CD4-positive, alpha-beta T cell treated with Interleukin-6 at 100 ng/mL for 8 hours (primary cell): ENCODE results near the gene KLHL12.
A peak's percentile ranks its signal among the peaks of the same experiment; 100 is the strongest.
"Not testable (repeated sequence)": the region's sequence is repeated elsewhere in the genome, so short reads cannot be mapped to it uniquely, and the experiment has no call there.

Source experiments
- DNase-seq: peaks from one replicate; pipeline ENCODE4 v3.0.0-alpha.2; 2020; ENCODE audit warnings: mixed read lengths, low spot score

Gene KLHL12

DNA sequence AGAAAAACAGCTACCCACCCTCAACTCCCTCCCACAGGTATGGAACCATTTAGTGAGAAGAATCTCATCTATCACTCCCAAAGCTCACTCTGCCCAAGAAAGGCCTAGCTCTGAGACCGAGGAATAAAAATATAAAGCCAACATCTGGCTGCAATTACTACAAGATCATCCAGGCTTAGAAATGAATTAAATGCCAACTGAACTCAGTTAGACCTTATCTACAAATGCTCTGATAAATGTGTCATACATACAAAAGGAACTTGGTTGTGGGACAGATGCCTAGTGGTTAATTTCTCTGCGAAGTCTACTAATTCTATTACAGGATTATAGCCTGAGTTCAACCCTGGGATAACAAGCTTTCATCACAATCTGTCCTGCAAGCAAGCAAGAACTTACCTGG lies 24.4 kb upstream of the KLHL12 start:
- DNase-seq: no peak

DNA sequence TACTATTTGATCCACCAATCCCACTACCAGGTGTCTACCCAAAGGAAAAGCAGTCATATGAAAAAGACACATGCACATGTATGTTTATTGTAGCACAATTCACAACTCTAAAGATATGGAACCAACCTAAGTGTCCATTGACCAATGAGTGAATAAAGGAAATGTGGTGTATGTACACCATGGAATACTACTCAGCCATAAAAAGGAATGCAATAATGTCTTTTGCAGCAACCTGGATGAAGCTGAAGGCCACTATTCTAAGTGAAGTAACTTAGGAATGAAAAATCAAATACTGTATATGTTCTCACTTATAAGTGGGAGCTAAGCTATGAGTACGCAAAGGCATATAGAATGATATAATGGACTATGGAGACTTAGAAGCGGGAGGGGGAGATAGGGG lies 18.4 kb upstream of the KLHL12 start:
- no peak for DNase-seq

DNA sequence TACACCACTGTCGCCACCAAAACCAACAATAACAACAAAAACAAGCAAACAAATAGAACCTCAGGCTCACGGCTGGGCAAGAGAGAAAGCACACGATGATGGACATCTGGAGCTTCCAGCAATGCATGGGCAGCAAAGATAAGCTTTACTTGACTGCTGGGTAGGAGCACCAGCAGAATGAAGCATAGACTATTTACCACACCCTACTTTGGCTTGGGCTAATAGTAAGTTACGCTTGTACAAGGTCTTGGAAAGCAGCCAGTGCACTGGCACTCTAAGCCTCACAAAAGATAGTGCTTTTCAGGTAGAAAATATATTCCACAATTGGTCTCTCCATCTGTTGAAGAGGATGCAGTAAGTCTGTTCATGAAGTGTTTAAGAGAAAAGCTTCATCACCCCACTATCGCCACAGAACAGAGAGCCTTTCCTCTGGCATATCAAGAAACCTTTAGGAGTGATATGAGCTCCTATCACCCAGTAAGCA lies 17.4 kb upstream of the KLHL12 start:
- no peak for DNase-seq

DNA sequence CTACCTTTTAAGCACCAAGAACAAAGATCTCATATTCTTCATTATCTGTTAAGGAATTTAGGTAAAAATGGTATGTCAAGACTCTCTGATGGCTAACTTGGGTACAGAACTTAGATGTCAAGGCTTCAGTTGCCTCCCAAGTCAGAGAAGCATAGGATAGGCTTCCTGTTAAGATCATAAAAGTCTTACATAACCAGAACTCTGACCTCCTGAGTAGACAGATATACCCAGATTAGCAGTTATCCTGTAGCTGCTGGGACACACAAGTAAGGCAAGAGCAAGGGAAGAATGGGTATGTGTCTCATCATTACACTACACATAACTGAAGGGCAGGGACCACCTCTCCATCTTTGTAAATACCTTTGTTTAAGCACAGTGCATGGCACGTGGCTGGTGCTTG lies 15.4 kb upstream of the KLHL12 start:
- DNase-seq: no peak

- DNase-seq: no peak
Observed at GRCh38 chr1:202941372-202941771, 14.3 kb upstream of the KLHL12 start.

DNA sequence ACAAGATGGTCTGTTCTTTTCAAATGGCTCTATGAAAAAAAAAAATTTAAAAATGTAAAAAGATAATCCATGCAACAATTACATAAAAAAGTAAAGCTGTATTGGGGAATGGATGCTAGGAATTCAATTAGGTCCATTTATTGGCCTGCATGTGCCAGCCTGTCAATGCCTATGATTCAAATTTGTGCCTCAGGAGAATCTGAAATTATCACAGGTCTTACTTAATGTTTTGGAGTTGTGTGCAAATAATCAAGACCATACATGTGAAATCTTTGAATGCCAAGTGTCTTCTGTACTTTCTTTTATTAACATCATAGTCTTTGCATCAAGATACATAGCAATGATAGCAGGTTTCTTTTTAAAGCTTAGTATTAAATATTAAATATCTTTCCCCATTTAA lies 13.5 kb upstream of the KLHL12 start:
- no peak for DNase-seq

GRCh38 chr1:202938287-202938925 lies 11.4 kb upstream of the KLHL12 start:
- DNase-seq: no peak

- not testable (repeated sequence) for DNase-seq
Observed at GRCh38 chr1:202936409-202936808, 9.4 kb upstream of the KLHL12 start.

GRCh38 chr1:202935844-202936243 lies 8.8 kb upstream of the KLHL12 start:
- no peak for DNase-seq

DNA sequence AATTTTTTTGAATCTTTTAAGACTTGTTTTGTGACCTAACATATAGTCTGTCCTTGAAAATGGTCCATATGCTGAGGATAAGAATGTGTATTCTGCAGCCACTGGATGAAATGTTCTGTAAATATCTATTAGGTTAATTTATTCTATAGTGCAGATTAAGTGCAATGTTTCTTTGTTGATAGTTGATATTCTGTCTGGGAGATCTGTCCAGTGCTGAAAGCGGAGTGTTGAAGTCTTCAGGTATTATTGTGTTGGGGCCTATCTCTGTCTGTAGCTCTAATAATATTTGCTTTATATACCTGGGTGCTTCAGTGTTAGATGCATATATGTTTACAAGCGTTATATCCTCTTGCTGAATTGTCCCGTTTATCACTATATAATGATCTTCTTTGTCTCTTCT lies 7.7 kb upstream of the KLHL12 start:
- no peak for DNase-seq

- DNase-seq: no peak
Observed at GRCh38 chr1:202932476-202932875, 5.4 kb upstream of the KLHL12 start.

- DNase-seq: no peak
Observed at GRCh38 chr1:202923533-202923932, 3.5 kb downstream of the KLHL12 start.

DNA sequence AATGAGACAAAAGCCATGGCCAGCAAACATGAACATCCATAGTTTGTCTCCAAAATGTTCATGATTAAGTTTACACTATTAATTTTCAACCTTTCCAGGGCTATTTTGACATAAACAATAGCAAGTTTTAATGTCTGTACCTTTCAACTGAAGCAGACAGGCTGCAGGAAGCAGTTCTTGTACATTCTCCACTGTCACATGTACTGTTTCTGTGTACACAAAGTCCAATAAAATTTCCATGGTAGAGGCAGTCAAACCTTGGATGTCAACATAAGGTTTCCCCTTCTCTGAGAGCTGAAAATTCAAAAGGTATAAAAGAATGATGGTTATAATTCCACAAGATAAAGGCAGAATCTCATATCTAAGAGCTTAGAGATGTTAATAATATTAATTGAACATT lies 7.4 kb downstream of the KLHL12 start:
- DNase-seq: no peak

DNA sequence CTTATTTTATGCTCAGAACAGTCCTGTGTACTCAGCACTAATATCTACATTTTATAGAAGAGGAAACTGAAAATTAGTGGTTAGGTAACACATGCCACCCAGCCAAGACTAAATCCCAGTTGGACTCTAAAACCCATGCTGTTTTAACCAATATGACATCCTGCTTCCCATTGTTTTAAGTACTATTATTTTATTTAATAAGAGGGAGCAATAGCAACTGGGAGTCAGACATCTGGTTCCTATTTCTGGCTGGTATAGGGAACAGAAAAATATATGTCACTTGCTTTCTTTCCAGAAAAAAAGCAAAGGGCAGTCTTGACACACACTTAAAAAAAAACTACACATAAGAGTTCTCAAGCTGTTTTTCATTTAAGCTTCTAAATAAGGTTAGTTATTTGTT lies 11.9 kb downstream of the KLHL12 start:
- no peak for DNase-seq

DNA sequence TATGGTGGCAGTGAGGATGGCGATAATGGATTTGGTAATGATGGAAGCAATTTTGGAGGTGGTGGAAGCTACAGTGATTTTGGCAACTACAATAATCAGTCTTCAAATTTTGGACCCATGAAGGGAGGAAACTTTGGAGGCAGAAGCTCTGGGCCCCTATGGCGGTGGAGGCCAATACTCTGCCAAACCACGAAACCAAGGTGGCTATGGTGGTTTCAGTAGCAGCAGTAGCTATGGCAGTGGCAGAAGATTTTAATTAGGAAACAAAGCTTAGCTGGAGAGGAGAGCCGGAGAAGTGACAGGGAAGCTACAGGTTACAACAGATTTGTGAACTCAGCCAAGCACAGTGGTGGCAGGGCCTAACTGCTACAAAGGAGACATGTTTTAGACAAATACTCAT lies 14.6 kb downstream of the KLHL12 start:
- not testable (repeated sequence) for DNase-seq

DNA sequence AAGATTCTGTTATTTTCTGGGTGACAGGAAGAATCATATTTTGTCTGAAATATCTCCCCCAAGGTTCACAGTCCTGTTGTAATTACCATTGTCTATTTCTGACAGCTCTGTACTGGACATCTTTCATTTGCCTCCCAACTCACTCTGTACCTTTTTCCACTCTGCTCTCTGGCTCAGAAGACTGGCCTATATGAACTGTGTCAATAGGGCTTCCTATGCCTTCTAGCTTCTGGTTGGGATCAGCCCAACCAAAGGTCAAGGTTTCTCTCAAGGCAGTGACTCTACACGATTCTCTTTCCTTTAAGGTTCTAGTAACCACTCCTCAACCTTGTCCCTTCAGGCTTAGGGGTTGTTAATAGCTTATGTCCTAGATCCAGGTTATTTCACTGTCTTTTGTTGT lies 17.5 kb downstream of the KLHL12 start:
- no peak for DNase-seq

DNA sequence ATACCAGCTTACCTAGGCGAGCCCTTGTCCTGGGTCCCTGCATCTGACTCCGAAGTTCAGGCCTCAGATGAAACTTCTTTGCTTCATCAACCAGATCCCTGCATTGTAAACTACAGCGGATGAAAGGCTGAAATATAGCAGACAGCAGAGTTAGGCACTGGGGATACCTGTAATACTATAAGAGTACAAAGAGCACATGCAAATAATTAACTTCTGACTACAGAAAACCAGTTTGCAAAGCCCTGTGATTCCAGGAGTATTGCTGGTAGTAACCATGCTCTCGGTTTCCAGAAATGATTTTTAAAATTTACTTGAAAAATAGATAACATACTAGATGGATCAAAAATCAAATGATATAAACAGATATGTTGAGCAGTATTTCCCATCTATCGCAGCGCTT lies 18.0 kb downstream of the KLHL12 start:
- DNase-seq: no peak

DNA sequence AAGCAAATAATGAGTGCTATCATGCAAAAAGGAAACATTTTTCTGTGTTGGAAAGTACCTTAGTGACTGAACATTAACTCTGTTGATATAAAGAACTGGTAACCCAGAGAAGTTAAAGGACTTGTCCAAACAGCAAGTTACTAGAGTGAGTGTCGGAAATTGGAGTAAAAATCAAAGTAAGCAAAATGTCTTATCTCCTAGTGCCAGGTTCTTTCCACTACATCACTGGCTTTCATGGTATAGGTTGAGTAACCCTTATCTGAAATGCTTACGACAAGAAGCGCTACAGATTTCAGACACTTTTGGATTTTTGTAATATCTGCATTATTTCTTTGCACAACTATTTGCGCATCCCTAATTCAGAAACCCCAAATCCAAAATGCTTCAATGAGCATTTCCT lies 21.7 kb downstream of the KLHL12 start:
- no peak for DNase-seq

- not testable (repeated sequence) for DNase-seq
Observed at GRCh38 chr1:202903808-202904207, 23.2 kb downstream of the KLHL12 start.

GRCh38 chr1:202901555-202901954 lies 25.5 kb downstream of the KLHL12 start:
- DNase-seq: no peak

GRCh38 chr1:202892501-202892900 lies 34.5 kb downstream of the KLHL12 start:
- DNase-seq: no peak

DNA sequence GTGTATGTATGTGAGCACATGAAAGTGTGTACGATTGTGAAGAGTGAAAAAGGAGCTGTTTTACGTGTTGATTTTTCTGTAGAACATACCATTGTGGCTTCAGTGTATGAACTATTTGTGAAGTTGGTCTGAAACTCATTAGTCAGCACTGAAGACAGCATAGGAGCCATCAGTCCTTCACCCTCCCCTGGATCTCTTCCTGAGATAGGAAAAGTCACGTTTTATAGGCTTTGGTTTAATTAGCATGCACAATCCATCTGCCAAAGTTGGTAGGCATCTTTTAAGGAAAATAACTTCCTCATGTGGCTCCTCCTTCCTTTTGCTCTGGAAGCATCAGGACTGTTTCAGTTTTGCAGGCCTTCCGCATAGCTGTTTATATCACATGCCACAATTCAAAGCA lies 36.6 kb downstream of the KLHL12 start:
- no peak for DNase-seq

DNA sequence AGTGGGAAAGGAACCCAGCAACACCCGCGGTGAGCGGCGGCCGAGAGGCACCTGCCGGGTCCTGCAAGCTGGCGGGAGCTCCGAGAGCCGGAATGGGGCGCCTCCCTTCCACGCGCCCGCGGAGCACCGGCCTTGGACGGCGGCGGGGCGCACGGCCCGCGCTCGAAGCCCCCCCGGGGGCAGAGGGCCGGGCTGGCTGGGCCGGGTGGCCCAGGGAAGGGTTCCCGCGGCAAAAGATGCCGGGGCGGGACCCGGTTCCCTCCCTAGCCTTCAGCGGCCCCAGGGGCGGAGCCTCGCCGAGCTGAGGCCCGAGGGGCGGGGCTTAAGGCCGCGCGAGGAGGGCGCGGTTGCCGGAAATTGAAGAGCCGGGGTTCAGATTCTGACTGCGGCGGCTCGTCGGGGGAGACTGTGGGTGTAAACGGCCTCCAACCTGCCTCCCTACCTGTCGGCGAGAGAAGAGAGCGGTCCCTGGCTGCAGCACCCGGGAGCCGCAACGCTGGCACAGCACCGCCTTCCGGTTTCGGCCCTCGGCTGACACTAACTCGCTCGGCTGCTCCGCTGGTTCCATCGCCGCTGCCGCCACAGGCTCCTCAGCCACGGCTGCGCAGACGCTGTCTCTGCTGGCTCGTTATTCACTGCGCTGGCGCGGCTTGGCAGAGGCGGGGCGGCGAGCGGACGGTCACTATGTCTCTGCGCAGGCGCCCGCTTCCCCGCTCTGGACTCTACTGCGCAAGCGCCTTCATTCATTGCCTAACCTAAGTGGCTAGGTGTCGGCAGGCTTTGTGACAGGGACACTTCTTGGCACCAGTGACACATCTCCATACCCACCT lies 38.3 kb downstream of the KLHL12 start, which contains the start of gene RABIF:
Gene RABIF, minus strand, starts transcription at position 619 of the 830 bp plus-strand sequence. Its CDS starts 51 bp downstream, at position 568.
- DNase-seq: peak; percentile 96

GRCh38 chr1:202888221-202888530 lies 38.9 kb downstream of the KLHL12 start:
- DNase-seq: no peak
